ENCODE measurements around the gene IL6.
"Not testable (repeated sequence)": the region's sequence is repeated elsewhere in the genome, so short reads cannot be mapped to it uniquely, and the experiment has no call there.

IL6 gene

DNA sequence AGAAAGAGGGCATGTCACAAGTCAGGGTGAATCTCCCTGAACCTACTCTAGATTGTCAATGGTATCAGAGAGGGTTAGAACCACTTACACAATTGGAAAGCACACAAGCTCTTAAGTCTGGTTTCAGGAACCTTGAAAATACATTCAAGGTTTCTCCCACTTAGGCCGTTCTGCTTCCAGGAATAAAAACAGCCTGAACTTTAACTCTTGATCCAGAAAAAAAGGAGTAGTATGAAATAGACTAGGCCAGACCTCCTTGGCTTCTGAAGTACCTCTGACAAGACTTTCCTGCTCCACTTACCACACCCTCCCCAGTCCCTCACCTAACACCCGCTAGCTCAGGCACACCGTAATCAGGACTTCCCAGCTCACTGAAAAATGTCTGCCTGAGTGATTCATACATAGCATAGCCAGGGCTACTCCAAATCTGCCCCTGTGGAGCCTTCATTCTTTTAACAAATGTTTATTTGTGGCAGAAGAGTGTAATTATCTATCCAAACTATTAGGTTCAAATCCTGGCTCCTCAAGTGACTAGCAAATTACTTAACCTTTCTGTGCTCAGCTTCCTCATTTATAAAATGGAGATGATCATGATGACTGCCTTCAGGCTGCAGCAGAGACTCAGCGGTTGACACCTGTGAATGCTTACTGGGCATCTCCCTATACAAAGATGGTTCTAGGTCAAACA is 30.3 kb upstream of the IL6 start:
- Histone ChIP-seq H3K9ac (ENCODE audit: low read length) (no peak overlapping the region), H3K27ac (ENCODE audit: low read depth, low read length) (no peak overlapping the region), H3K27me3 (ENCODE audit: control insufficient read depth, insufficient read depth, low read length) (no peaks in the 10 kb centered on the region), H3K4me3 (ENCODE audit: low read length) (no peak overlapping the region), H3K36me3 (ENCODE audit: control insufficient read depth, insufficient read depth, low read length) (no peaks in the 10 kb centered on the region), H3K4me1 (ENCODE audit: control insufficient read depth, insufficient read depth, low read length) (no peaks in the 10 kb centered on the region)

DNA sequence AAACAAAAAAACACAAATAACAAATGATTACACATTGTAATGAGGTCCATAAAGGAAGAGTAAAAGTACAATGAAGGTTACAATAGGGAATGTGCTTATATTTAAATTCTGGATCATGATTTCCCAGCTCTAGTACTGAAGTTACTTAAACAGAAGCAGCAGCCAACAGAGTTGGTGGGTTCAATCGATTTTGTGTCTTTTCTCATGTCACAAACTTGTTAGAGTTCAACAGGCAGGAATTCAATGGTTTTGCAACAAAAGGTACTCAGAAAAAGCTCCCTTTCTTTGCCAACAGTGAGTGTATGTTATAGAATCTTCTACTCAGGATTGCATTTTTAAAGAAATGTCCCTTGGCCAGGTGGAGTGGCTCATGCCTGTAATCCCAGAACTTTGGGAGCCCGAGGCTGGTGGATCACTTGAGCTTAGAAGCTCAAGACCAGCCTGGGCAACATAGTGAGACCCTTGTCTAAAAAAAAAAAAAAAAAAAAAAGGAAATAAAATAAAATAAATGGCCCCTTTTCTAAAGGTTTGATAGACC is 29.6 kb upstream of the IL6 start:
- Histone ChIP-seq H3K4me1 (ENCODE audit: control insufficient read depth, insufficient read depth, low read length) (no peaks in the 10 kb centered on the region), H3K36me3 (ENCODE audit: control insufficient read depth, insufficient read depth, low read length) (no peaks in the 10 kb centered on the region), H3K27me3 (ENCODE audit: control insufficient read depth, insufficient read depth, low read length) (no peaks in the 10 kb centered on the region), H3K4me3 (ENCODE audit: low read length) (no peak overlapping the region), H3K27ac (ENCODE audit: low read depth, low read length) (no peak overlapping the region), H3K9ac (ENCODE audit: low read length) (no peak overlapping the region)

DNA sequence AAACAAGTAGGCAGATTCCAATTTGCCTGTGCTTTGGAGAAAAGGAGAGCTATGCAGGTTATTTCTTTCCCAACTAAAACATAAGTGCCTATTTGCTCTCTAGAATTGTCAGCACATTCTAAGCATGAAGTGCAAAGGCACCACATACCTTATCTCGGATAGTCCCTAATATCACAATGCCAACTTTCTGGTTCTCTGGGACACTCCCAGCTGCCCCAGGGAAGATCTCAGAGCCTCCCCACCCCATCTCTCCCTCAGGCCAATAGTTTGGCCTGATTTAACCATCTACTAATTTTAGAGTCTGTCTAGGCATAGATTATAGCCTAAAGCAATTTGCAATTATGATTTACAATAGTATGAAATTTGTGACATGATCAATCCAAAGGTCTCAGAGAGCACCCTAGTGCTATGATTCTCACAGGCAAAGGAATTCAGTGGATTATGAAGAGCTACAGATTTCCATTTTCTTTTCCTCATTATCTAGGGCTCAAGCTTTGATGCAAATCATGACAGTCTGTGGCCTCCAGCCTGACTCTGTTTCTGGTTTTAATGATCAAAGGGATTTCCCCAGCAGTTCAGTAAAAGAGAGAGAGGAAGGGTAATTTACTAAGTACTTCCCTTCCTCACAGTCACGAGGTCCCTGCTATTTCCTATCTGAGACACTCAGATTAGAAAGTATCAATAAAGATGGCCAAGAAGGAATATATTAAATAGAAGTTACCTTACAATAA is 29.0 kb upstream of the IL6 start:
- Histone ChIP-seq H3K4me3 (ENCODE audit: low read length) (no peak overlapping the region), H3K4me1 (ENCODE audit: control insufficient read depth, insufficient read depth, low read length) (no peaks in the 10 kb centered on the region), H3K36me3 (ENCODE audit: control insufficient read depth, insufficient read depth, low read length) (no peaks in the 10 kb centered on the region), H3K27ac (ENCODE audit: low read depth, low read length) (no peak overlapping the region), H3K9ac (ENCODE audit: low read length) (no peak overlapping the region), H3K27me3 (ENCODE audit: control insufficient read depth, insufficient read depth, low read length) (no peaks in the 10 kb centered on the region)

DNA sequence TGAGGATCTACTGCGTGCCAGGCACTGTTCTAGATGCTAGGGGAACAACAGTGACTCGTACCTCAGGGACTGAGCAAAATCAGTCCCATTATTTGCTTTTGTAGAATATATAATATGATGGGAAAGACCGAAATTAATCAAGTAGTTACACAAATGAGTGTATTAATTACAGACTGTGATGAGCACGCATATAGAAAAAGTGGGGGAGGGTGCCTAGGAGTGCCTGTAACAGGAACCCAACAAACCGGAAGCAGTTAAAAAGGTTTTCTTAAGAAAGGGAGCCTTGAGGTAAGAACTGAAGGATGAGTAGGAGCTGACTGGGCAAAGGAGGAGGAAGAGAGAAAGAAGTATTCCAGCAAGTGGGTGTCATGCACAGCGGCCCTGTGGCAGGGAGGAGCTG is 28.2 kb upstream of the IL6 start:
- Histone ChIP-seq H3K9ac (ENCODE audit: low read length) (no peak overlapping the region), H3K36me3 (ENCODE audit: control insufficient read depth, insufficient read depth, low read length) (no peaks in the 10 kb centered on the region), H3K4me1 (ENCODE audit: control insufficient read depth, insufficient read depth, low read length) (no peaks in the 10 kb centered on the region)

DNA sequence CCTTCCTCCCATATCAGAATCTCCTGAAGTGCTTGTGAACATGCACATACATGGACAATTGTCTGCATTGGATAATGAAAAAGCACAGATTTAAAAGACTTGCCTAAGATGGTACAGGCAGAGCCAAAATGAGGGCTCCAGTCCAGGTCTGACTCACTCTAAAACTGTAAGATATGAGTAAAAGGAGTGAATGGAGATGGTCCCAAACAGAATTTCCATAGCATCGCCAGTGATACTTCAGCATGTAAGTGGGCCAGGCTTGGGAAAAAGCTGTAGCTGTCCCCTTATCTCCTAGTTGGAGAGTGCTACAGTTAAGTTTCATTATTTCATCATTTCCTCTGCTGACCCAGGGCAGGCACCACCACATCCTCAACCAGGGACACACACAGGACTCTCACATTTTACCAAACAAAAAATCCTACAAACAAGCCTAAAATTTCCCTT is 26.4 kb upstream of the IL6 start:
- Histone ChIP-seq H3K4me3 (ENCODE audit: low read length) (no peak overlapping the region), H3K36me3 (ENCODE audit: control insufficient read depth, insufficient read depth, low read length) (no peaks in the 10 kb centered on the region), H3K27me3 (ENCODE audit: control insufficient read depth, insufficient read depth, low read length) (no peaks in the 10 kb centered on the region), H3K9ac (ENCODE audit: low read length) (no peak overlapping the region), H3K27ac (ENCODE audit: low read depth, low read length) (no peak overlapping the region), H3K4me1 (ENCODE audit: control insufficient read depth, insufficient read depth, low read length) (no peaks in the 10 kb centered on the region)

More for the DNA sequence above, 28.2 kb upstream of the IL6 start:
- no peak overlapping the region for H3K4me3 ChIP-seq (ENCODE audit: low read length)
- no peak overlapping the region for H3K27ac ChIP-seq (ENCODE audit: low read depth, low read length)
- H3K27me3 ChIP-seq (ENCODE audit: control insufficient read depth, insufficient read depth, low read length), result no peaks in the 10 kb centered on the region

DNA sequence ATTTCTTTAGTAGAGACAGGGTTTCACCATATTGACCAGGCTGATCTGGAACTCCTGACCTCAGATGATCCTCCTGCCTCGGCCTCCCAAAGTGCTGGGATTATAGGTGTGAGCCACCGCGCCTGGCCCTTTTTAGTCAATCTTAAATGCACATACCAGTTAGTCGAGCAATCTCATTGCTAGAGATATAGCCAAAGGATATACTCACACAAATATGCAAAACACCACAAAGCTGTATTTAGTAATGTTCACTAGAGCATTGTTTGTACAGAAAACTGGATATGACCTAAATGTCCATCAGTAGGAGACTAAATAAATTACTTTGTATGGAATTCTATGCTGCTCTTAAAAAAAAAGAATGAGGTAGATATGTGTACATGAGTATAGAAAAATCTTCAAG is 24.5 kb upstream of the IL6 start:
- Histone ChIP-seq H3K9ac (ENCODE audit: low read length) (no peak overlapping the region), H3K27ac (ENCODE audit: low read depth, low read length) (no peak overlapping the region), H3K4me3 (ENCODE audit: low read length) (no peak overlapping the region), H3K36me3 (ENCODE audit: control insufficient read depth, insufficient read depth, low read length) (no peaks in the 10 kb centered on the region), H3K4me1 (ENCODE audit: control insufficient read depth, insufficient read depth, low read length) (no peaks in the 10 kb centered on the region), H3K27me3 (ENCODE audit: control insufficient read depth, insufficient read depth, low read length) (no peaks in the 10 kb centered on the region)

DNA sequence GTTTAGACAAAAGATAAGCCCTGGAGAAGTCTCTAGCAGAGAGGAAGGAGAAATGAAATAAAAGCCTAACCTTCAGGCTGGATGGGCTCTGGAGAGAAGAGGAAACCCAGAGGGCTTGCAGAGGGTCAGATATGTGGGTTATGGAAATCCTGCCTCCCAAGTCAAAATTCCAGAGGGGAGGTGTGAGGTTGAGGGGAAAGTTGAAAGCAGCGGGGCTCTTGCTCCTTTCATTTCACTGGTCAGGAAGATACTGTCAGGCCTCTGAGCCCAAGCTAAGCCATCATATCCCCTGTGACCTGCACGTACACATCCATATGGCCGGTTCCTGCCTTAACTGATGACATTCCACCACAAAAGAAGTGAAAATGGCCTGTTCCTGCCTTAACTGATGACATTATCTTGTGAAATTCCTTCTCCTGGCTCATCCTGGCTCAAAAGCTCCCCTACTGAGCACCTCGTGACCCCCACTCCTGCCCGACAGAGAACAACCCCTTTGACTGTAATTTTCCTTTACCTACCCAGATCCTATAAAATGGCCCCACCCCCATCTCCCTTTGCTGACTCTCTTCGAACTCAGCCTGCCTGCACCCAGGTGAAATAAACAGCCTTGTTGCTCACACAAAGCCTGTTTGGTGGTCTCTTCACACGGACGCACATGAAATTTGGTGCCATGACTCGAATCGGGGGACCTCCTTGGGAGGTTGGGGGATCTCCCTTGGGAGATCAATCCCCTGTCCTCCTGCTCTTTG is 23.7 kb upstream of the IL6 start:
- H3K27ac ChIP-seq (ENCODE audit: low read depth, low read length); H3K36me3 ChIP-seq (ENCODE audit: control insufficient read depth, insufficient read depth, low read length); H3K27me3 ChIP-seq (ENCODE audit: control insufficient read depth, insufficient read depth, low read length); H3K4me3 ChIP-seq (ENCODE audit: low read length); H3K4me1 ChIP-seq (ENCODE audit: control insufficient read depth, insufficient read depth, low read length); H3K9ac ChIP-seq (ENCODE audit: low read length): not testable (repeated sequence)

DNA sequence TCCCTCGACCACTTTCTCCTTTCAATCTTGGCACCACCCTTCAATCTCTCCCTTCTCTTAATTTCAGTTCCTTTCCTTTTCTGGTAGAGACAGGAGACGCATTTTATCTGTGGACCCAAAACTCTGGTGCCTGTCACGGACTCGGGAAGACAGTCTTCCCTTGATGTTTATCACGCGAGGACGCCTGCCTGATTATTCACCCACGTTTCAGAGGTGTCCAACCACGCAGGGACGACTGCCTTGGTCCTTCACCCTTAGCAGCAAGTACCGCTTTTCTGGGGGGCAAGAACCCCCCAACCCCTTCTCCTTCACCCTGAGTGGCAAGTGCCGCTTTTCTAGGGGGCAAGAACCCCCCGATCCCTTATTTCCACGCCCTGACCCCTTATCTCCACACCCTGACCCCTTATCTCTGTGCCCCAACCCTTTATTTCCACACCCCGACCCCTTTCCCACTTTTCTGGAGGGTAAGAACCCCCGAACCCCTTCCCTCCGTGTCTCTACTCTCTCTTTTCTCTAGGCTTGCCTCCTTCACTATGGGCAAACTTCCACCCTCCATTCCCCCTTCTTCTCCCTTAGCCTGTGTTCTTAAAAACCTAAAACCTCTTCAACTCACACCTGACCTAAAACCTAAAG is 22.9 kb upstream of the IL6 start:
- H3K4me3 ChIP-seq (ENCODE audit: low read length); H3K27me3 ChIP-seq (ENCODE audit: control insufficient read depth, insufficient read depth, low read length); H3K9ac ChIP-seq (ENCODE audit: low read length); H3K27ac ChIP-seq (ENCODE audit: low read depth, low read length); H3K4me1 ChIP-seq (ENCODE audit: control insufficient read depth, insufficient read depth, low read length); H3K36me3 ChIP-seq (ENCODE audit: control insufficient read depth, insufficient read depth, low read length): not testable (repeated sequence)

DNA sequence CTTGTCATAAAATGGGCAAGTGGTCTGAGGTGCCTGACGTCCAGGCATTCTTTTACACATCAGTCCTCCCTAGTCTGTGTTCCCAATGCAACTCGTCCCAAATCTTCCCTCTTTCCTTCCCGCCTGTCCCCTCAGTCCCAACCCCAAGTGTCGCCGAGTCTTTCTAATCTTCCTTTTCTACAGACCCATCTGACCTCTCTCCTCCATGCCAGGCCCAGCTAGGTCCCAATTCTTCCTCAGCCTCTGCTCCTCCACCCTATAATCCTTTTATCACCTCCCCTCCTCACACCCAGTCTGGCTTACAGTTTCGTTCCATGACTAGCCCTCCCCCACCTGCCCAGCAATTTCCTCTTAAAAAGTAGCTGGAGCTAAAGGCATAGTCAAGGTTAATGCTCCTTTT is 22.3 kb upstream of the IL6 start:
- not testable (repeated sequence) for H3K27ac ChIP-seq (ENCODE audit: low read depth, low read length); H3K9ac ChIP-seq (ENCODE audit: low read length); H3K4me3 ChIP-seq (ENCODE audit: low read length); H3K27me3 ChIP-seq (ENCODE audit: control insufficient read depth, insufficient read depth, low read length); H3K36me3 ChIP-seq (ENCODE audit: control insufficient read depth, insufficient read depth, low read length); H3K4me1 ChIP-seq (ENCODE audit: control insufficient read depth, insufficient read depth, low read length)

DNA sequence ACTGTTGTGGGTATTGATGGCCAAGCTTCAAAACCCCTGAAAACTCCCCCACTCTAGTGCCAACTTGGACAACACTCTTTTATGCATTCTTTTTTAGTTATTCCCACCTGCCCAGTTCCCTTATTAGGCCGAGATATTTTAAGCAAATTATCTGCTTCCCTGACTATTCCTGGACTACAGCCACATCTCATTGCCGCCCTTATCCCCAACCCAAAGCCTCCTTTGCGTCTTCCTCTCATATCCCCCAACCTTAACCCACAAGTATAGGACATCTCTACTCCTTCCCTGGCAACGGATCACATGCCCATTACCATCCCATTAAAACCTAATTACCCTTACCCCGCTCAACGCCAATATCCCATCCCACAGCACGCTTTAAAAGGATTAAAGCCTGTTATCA is 21.1 kb upstream of the IL6 start:
- not testable (repeated sequence) for H3K4me3 ChIP-seq (ENCODE audit: low read length); H3K36me3 ChIP-seq (ENCODE audit: control insufficient read depth, insufficient read depth, low read length); H3K9ac ChIP-seq (ENCODE audit: low read length)

DNA sequence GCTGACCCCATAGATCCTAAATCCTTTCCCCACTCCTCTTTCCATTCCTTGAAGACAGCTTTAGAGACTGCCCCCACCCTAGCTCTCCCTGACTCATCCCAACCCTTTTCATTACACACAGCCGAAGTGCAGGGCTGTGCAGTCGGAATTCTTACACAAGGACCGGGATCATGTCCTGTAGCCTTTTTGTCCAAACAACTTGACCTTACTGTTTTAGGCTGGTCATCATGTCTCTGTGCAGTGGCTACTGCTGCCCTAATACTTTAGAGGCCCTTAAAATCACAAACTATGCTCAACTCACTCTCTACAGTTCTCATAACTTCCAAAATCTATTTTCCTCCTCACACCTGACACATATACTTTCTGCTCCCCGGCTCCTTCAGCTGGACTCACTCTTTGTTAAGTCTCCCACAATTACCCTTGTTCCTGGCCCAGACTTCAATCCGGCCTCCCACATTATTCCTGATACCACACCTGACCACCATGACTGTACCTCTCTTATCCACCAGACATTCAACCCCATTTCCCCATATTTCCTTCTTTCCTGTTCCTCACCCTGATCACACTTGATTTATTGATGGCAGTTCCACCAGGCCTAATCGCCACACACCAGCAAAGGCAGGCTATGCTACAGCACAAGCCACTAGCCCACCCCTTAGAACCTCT is 19.8 kb upstream of the IL6 start:
- H3K36me3 ChIP-seq (ENCODE audit: control insufficient read depth, insufficient read depth, low read length); H3K27ac ChIP-seq (ENCODE audit: low read depth, low read length); H3K27me3 ChIP-seq (ENCODE audit: control insufficient read depth, insufficient read depth, low read length); H3K9ac ChIP-seq (ENCODE audit: low read length); H3K4me3 ChIP-seq (ENCODE audit: low read length); H3K4me1 ChIP-seq (ENCODE audit: control insufficient read depth, insufficient read depth, low read length): not testable (repeated sequence)

More for the DNA sequence above, 21.1 kb upstream of the IL6 start:
- not testable (repeated sequence) for H3K27ac ChIP-seq (ENCODE audit: low read depth, low read length); H3K4me1 ChIP-seq (ENCODE audit: control insufficient read depth, insufficient read depth, low read length); H3K27me3 ChIP-seq (ENCODE audit: control insufficient read depth, insufficient read depth, low read length)

DNA sequence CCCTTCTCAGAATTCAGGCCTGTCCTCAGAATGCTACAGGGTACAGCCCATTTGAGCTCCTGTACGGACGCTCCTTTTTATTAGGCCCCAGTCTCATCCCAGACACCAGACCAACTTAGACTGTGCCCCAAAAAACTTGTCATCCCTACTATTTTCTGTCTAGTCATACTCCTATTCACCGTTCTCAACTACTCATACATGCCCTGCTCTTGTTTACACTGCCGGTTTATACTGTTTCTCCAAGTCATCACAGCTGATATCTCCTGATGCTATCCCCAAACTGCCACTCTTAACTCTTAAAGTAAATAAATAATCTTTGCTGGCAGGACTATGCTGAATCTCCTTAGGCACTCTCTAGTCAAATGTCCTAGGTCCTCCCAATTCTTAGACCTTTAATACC is 18.8 kb upstream of the IL6 start:
- H3K9ac ChIP-seq (ENCODE audit: low read length); H3K4me1 ChIP-seq (ENCODE audit: control insufficient read depth, insufficient read depth, low read length): not testable (repeated sequence)

More for the DNA sequence above, 18.8 kb upstream of the IL6 start:
- not testable (repeated sequence) for H3K36me3 ChIP-seq (ENCODE audit: control insufficient read depth, insufficient read depth, low read length); H3K27ac ChIP-seq (ENCODE audit: low read depth, low read length); H3K4me3 ChIP-seq (ENCODE audit: low read length); H3K27me3 ChIP-seq (ENCODE audit: control insufficient read depth, insufficient read depth, low read length)
